IPS-11a (cell line): ENCODE data around the gene TMEM132C.

Experiments
- H3K4me3 ChIP-seq: one replicate; pipeline ENCODE4 v1.5.1; 2013; ENCODE audit warnings: low read depth, low read length, control low read depth

TMEM132C gene

GRCh38 chr12:128652136-128652751 lies 385.3 kb downstream of the TMEM132C start:
- no peak overlapping the region for H3K4me3 ChIP-seq

GRCh38 chr12:128654468-128654867 lies 387.5 kb downstream of the TMEM132C start:
- H3K4me3 ChIP-seq, result no peak overlapping the region

GRCh38 chr12:128657378-128657777 lies 390.4 kb downstream of the TMEM132C start:
- no peak overlapping the region for H3K4me3 ChIP-seq

GRCh38 chr12:128660532-128661225 lies 393.7 kb downstream of the TMEM132C start:
- no peak overlapping the region for H3K4me3 ChIP-seq

- H3K4me3 ChIP-seq, result no peak overlapping the region
Observed at GRCh38 chr12:128661226-128661569, 394.2 kb downstream of the TMEM132C start.

GRCh38 chr12:128662101-128662500 lies 395.1 kb downstream of the TMEM132C start:
- no peak overlapping the region for H3K4me3 ChIP-seq

- H3K4me3 ChIP-seq, result no peak overlapping the region
Observed at GRCh38 chr12:128664501-128664900, 397.5 kb downstream of the TMEM132C start.

- H3K4me3 ChIP-seq, result no peak overlapping the region
Observed at GRCh38 chr12:128667193-128667592, 400.2 kb downstream of the TMEM132C start.

GRCh38 chr12:128671528-128672042 lies 404.6 kb downstream of the TMEM132C start:
- no peak overlapping the region for H3K4me3 ChIP-seq

GRCh38 chr12:128672428-128672827 lies 405.5 kb downstream of the TMEM132C start:
- H3K4me3 ChIP-seq, result no peak overlapping the region

- no peak overlapping the region for H3K4me3 ChIP-seq
Observed at GRCh38 chr12:128672893-128673292, 405.9 kb downstream of the TMEM132C start.

- no peak overlapping the region for H3K4me3 ChIP-seq
Observed at GRCh38 chr12:128675576-128675975, 408.6 kb downstream of the TMEM132C start.

- H3K4me3 ChIP-seq, result no peak overlapping the region
Observed at GRCh38 chr12:128680555-128680954, 413.6 kb downstream of the TMEM132C start.

- H3K4me3 ChIP-seq, result no peak overlapping the region
Observed at GRCh38 chr12:128682548-128683275, 415.7 kb downstream of the TMEM132C start.

- no peak overlapping the region for H3K4me3 ChIP-seq
Observed at GRCh38 chr12:128684352-128684751, 417.4 kb downstream of the TMEM132C start.

GRCh38 chr12:128685903-128686475 lies 419.0 kb downstream of the TMEM132C start:
- H3K4me3 ChIP-seq, result no peak overlapping the region

- H3K4me3 ChIP-seq, result no peak overlapping the region
Observed at GRCh38 chr12:128687851-128688250, 420.9 kb downstream of the TMEM132C start.

- H3K4me3 ChIP-seq, result no peak overlapping the region
Observed at GRCh38 chr12:128690641-128691040, 423.7 kb downstream of the TMEM132C start.

- no peak overlapping the region for H3K4me3 ChIP-seq
Observed at GRCh38 chr12:128693115-128693514, 426.1 kb downstream of the TMEM132C start.

- H3K4me3 ChIP-seq, result no peak overlapping the region
Observed at GRCh38 chr12:128693771-128694170, 426.8 kb downstream of the TMEM132C start.

GRCh38 chr12:128694445-128694844 lies 427.5 kb downstream of the TMEM132C start:
- H3K4me3 ChIP-seq, result no peak overlapping the region
